ENCODE data around the gene CIT.

The CIT gene

DNA sequence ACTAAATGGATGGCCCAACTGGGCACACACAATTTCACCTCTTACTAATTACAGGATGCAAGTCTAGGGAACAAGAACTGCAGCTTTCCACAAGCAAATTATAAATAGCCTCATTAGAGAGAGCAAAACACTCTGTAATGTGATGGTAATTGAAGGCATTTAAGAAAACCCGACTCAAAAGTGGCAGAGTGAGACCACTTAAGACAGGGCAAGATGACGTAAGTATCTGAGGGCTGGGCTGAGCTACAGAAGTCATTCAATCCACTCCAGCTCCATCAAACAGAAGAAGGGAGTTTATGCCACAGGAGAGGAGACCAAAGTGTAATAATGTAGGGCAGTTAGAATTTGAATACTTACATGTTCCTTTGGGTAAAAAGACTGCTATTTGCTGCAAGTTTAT is 118.9 kb downstream of the CIT start:
- Mint-ChIP-seq H3K4me1 (no peaks in the 10 kb centered on the region), H3K27me3 (no peaks in the 10 kb centered on the region), H3K9me3 (no peaks in the 10 kb centered on the region), H3K4me3 (no peak overlapping the region), H3K36me3 (ENCODE audit: low read depth) (peaks cover 46% of the 10 kb centered on the region), H3K27ac (no peak overlapping the region)
- no peak for ATAC-seq
- no peak for DNase-seq

DNA sequence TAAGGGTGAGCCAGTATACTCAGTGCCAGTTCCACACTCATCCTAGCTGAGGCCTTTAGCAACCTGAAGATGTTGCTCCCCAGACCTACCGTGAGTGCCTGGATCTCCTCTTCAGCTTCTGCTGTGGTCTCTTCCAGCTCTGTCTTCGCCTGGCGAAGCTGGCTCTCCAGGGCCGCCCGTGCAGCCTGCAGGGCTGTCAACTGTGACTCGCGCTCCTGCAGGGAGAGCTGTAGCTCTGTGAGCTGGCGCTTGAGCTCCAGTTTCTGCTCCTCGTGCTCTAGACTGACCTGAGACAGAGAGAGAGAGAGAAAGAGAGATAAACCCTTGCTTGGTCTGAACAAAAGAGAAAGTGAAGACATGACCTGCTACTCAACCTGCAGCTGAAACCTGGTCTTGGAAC is 125.2 kb downstream of the CIT start:
- DNase-seq = no peak
- Mint-ChIP-seq H3K36me3 (ENCODE audit: low read depth) (peaks cover 21% of the 10 kb centered on the region), H3K9me3 (no peaks in the 10 kb centered on the region), H3K4me1 (no peaks in the 10 kb centered on the region), H3K4me3 (no peak overlapping the region), H3K27me3 (no peaks in the 10 kb centered on the region), H3K27ac (no peak overlapping the region)
- ATAC-seq = no peak

DNA sequence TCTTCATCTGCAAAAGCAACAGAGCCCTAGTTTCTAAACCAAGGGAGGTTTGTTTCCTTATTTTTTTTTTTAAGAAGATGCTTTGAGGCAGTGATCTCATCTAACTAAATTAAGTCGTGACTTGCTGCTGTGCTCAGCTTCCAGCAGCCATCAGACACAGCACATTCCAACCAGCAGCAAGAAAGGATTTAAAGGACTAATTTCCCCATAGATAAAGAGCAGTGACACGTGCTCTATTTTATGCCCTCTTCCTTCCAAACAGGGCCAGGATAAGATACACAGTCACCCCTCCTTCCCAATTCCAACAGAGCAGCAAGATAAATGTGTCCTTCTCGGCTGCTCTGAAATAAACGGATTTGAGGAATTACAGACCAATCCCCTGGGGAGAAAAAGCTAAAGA is 127.5 kb downstream of the CIT start:
- H3K9me3 Mint-ChIP-seq = peaks cover 19% of the 10 kb centered on the region
- no peak overlapping the region for H3K27ac Mint-ChIP-seq
- DNase-seq (no peak), ATAC-seq (no peak)
- peaks cover 37% of the 10 kb centered on the region for H3K36me3 Mint-ChIP-seq (ENCODE audit: low read depth)
- H3K4me3 Mint-ChIP-seq = no peak overlapping the region
- no peaks in the 10 kb centered on the region for H3K4me1 Mint-ChIP-seq
- no peaks in the 10 kb centered on the region for H3K27me3 Mint-ChIP-seq

DNA sequence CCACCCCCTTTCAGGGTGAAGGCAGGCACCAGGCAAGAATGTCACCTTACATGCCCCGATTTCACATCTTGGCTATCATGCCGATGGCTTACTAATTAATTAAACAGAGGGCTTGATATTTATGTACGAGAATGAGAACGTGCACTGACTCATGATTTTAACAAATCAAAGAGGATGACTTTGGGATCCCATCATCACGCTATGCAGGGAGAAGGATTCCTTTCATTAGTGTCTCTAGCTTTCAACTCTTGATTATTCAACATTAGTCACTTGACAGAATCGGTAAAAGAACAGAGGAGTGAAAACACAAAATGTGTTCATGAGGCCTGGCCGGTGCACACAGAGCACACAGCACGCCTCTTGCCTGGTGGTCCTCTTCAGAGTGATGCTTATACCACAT is 128.6 kb downstream of the CIT start:
- Mint-ChIP-seq H3K9me3 (peaks cover 28% of the 10 kb centered on the region), H3K4me1 (no peaks in the 10 kb centered on the region), H3K27me3 (no peaks in the 10 kb centered on the region), H3K4me3 (no peak overlapping the region), H3K36me3 (ENCODE audit: low read depth) (peaks cover 45% of the 10 kb centered on the region), H3K27ac (no peak overlapping the region)
- ATAC-seq (no peak), DNase-seq (no peak)

DNA sequence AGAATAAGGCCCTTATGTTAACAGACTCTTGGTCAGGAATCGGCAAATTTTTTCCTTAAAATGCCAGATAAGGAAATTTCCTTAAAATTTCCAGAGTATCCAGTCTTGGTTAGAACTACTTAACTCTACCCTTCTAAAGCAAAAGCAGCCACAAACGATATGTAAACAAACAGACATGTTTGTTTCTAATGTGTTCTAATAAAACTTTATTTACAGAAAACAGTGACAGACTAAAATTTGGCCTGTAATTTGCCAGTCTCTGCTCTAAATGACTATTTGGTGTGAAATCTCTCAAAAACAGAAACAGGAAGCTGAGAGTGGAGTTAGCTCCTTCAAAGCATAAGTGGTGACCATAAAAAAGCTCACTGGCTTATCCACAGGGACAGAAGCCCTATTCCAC is 131.0 kb downstream of the CIT start:
- H3K4me1 Mint-ChIP-seq = no peaks in the 10 kb centered on the region
- H3K4me3 Mint-ChIP-seq = no peak overlapping the region
- no peaks in the 10 kb centered on the region for H3K27me3 Mint-ChIP-seq
- H3K27ac Mint-ChIP-seq = no peak overlapping the region
- peaks cover 60% of the 10 kb centered on the region for H3K36me3 Mint-ChIP-seq (ENCODE audit: low read depth)
- no peak for ATAC-seq
- peaks cover 28% of the 10 kb centered on the region for H3K9me3 Mint-ChIP-seq
- DNase-seq = no peak

DNA sequence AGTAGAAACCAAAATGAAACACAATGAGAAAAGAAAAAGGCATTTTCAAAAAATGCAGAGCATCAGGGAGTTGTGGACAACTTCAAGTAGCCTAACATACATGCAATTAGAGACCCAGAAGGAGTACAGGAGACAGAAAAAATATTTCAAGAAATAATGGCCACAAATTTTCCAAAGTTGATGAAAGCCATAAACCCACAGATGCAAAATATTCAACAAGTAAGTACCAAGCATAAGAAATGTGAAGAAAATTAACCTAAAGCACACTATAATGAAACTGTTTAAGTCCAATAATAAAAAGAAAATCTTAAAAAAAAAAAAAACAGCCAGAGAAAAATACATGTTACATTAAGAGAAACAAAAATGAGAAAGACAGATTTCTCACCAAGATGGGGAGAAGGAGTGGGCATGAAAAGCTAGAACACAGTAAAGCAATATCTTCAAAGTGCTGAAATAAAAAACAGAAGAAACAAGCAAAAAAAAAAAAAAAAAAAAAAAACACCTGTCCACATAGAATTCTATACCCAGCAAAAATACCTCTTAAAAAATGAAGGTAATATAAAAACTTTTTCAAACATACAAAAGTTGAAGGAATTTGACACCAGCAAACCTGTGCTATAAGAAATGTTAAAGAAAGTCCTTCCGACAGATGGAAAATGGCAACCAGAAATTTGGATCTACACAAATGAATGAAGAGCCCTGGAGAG is 132.1 kb downstream of the CIT start:
- ATAC-seq = no peak
- Mint-ChIP-seq H3K9me3 (peaks cover 28% of the 10 kb centered on the region), H3K36me3 (ENCODE audit: low read depth) (peaks cover 56% of the 10 kb centered on the region), H3K4me3 (no peak overlapping the region), H3K4me1 (no peaks in the 10 kb centered on the region), H3K27me3 (no peaks in the 10 kb centered on the region), H3K27ac (no peak overlapping the region)
- DNase-seq = no peak

DNA sequence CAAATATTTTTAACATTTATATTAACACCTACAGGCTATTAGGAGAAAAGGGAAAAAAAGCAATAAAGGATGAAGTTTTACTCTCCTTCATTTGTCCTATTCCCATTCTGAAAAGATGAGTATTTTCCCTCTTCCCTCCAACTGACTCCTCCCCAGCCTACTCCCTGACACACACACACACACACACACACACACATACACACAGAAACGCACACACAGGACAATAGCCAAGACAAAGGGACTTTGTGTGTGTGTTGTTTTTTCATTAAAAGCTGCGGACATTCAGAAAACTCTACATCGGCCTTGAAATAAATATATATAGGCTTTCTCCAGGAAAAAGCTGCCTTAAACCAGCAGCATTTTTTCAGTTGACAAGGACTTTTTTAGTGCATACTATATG is 134.4 kb downstream of the CIT start:
- Mint-ChIP-seq H3K9me3 (peaks cover 28% of the 10 kb centered on the region), H3K36me3 (ENCODE audit: low read depth) (peaks cover 49% of the 10 kb centered on the region)

DNA sequence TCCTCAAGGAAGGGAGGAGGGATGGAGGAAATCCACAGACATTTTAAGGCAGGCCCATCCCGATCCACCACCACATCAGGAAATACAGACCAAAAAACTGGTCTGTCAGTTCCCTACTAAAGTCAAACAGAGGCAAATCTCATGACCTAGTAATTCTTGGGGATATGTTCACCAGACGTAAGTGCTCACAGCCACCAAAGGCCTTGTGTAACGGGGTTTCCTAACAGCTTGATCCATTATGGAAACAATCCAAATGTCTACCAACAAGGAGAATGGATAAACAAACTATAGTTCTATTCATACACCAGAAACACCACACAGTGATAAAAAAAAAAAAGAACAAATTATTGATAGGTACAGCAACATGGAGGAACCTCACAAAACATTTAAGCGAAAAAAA is 136.3 kb downstream of the CIT start:
- peaks cover 38% of the 10 kb centered on the region for H3K36me3 Mint-ChIP-seq (ENCODE audit: low read depth)
- peaks cover 20% of the 10 kb centered on the region for H3K9me3 Mint-ChIP-seq
- no peaks in the 10 kb centered on the region for H3K4me1 Mint-ChIP-seq
- no peak for ATAC-seq
- no peaks in the 10 kb centered on the region for H3K27me3 Mint-ChIP-seq
- H3K4me3 Mint-ChIP-seq = no peak overlapping the region
- H3K27ac Mint-ChIP-seq = no peak overlapping the region
- no peak for DNase-seq

More for the DNA sequence above, 134.4 kb downstream of the CIT start:
- Mint-ChIP-seq H3K27ac (no peak overlapping the region), H3K4me1 (no peaks in the 10 kb centered on the region), H3K4me3 (no peak overlapping the region), H3K27me3 (no peaks in the 10 kb centered on the region)
- DNase-seq = no peak
- ATAC-seq = no peak

DNA sequence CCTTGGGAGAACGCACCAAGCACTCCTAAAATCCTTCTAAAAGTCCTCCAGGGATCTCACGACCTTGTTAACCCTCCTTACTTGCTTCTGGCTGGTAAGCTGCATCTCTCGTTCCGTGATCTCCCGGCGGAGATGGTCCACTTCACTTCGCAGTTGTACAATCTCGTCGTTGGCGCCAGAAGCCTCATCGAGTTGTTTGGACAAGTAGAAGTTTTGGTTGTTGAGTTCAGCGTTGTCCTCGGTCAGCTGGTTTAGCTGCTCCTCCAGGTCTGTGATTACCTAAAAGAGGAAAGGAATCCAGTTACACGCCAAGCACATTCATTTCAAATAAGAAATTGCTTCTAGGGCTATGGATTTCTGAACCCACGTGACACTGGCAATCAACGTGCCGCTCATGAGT is 142.0 kb downstream of the CIT start:
- ATAC-seq = no peak
- no peak overlapping the region for H3K27ac Mint-ChIP-seq
- peaks cover 2% of the 10 kb centered on the region for H3K4me1 Mint-ChIP-seq
- no peak overlapping the region for H3K4me3 Mint-ChIP-seq
- DNase-seq = no peak
- H3K27me3 Mint-ChIP-seq = no peaks in the 10 kb centered on the region
- H3K36me3 Mint-ChIP-seq (ENCODE audit: low read depth) = peaks cover 11% of the 10 kb centered on the region
- H3K9me3 Mint-ChIP-seq = no peaks in the 10 kb centered on the region

DNA sequence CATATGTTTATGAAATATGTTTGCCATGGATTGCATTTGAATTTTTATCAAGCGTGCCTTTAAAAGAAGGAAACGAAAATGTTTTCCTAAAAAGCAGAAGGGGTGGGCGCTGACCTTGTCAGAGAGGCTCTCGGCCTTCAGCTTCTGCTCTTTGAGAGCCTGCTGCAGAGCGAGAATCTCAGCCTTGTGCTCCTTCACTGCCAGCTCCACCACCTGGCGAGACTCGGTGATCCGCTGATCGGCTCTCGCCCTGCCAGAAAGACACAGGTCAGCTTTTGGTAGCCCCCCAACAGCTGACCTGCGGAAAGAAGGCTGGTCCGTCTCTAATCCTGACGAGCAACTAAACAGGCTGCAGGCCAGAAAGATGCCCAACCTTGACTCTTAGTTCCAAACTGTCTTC is 146.7 kb downstream of the CIT start:
- ATAC-seq = no peak
- no peak for DNase-seq
- Mint-ChIP-seq H3K9me3 (no peaks in the 10 kb centered on the region), H3K27me3 (no peaks in the 10 kb centered on the region), H3K4me3 (no peak overlapping the region), H3K36me3 (ENCODE audit: low read depth) (peaks cover 11% of the 10 kb centered on the region), H3K27ac (no peak overlapping the region), H3K4me1 (peaks cover 2% of the 10 kb centered on the region)

DNA sequence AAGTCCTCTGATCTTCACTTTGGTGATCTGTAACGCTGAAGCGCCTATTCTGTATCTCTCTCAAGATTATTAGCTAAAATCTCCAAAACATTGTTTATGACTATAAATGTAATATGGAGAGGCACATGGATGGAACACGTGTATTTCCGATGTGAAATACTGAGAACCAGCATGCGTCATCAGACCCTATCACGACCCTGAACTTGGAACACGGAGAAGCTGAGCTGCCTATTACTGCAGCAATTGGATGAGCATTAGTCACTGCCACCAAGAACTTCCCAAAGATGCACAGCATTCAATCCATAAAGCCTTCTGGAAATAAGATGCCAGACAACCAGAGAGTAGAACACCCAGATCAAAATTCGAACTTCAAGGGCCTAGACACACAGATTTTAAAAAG is 147.2 kb downstream of the CIT start:
- Mint-ChIP-seq H3K9me3 (no peaks in the 10 kb centered on the region), H3K27me3 (no peaks in the 10 kb centered on the region), H3K4me1 (peaks cover 2% of the 10 kb centered on the region), H3K27ac (no peak overlapping the region), H3K4me3 (no peak overlapping the region), H3K36me3 (ENCODE audit: low read depth) (peaks cover 11% of the 10 kb centered on the region)
- DNase-seq (no peak), ATAC-seq (no peak)

DNA sequence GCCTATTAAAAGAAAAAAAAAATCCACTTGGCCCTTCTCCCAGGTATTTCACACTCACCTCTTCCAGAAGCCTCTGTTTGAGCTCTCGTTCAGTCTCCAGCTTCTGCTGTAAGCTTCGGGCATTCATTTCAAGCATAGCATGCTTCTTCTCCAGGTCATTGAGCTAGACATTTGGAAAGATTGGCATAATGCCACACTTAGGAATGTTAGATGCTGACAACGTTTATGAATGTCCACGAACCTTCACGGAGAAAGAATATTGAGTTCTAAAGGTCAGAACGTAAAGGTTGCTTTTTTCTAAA is 148.7 kb downstream of the CIT start:
- H3K9me3 Mint-ChIP-seq = no peaks in the 10 kb centered on the region
- no peak overlapping the region for H3K4me3 Mint-ChIP-seq
- H3K27ac Mint-ChIP-seq = no peak overlapping the region
- H3K4me1 Mint-ChIP-seq = peaks cover 2% of the 10 kb centered on the region
- DNase-seq = no peak
- ATAC-seq = no peak
- H3K36me3 Mint-ChIP-seq (ENCODE audit: low read depth) = peaks cover 6% of the 10 kb centered on the region
- no peaks in the 10 kb centered on the region for H3K27me3 Mint-ChIP-seq

DNA sequence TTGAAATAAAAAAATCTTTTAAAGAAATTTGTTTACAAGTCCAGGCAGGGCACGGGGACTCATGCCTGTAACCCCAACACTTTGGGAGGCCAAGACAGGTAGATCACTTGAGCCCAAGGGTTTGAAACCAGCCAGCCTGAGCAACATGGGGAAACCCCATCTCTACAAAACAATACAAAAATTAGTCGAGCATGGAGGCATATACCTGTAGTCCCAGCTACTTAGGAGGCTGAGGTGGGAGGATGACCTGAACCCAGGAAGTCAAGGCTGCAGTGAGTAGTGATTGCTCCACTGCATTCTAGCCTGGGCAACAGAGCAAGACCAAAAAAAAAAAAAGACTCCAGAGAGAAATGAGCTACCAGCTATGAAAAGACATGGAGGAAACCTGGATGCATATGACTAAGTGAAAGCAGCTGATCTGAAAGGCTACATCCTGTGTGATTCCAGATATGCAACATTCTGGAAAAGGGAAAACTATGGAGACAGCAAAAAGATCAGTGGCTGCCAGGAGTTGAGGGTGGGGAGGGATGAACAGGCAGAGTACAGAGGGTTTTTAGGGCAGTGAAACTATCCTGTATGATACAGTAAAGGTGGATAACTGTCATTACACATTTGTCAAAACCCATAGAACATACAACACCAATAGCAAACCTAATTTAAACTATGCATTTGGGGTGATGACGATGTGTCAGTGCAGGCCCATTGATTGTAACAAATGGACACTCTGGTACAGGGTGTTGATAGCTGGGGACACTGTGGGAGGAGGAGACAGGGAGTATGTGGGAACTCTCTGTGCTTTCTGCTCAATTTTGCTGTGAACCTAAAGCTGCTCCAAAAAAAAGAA is 149.3 kb downstream of the CIT start:
- Mint-ChIP-seq H3K36me3 (ENCODE audit: low read depth) (peaks cover 4% of the 10 kb centered on the region), H3K4me3 (no peak overlapping the region), H3K27ac (no peak overlapping the region), H3K27me3 (no peaks in the 10 kb centered on the region), H3K9me3 (no peaks in the 10 kb centered on the region), H3K4me1 (peaks cover under 1% of the 10 kb centered on the region)
- ATAC-seq (no peak), DNase-seq (no peak)

DNA sequence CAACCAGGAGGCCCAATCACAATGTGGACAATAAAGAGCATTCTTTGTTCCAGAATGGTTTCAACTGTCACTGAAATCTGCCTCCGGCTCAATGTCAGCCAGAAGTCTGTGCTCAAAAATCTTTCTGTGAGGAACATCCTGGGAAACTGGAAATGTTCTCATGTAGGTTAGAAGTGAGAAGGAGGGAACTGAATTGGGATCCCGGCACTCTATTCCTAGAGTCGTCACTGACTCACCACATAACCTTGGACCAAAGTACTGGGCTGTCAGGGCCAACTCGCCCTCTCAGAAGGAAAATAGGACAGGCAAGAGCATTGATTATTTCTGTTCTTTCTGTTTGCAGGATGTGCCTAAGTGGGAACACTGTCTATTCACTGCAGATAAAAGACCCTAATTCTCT is 151.6 kb downstream of the CIT start:
- no peaks in the 10 kb centered on the region for H3K4me1 Mint-ChIP-seq
- H3K36me3 Mint-ChIP-seq (ENCODE audit: low read depth) = no peaks in the 10 kb centered on the region
- H3K27me3 Mint-ChIP-seq = no peaks in the 10 kb centered on the region
- ATAC-seq (no peak), DNase-seq (no peak)
- no peak overlapping the region for H3K27ac Mint-ChIP-seq
- H3K4me3 Mint-ChIP-seq = no peak overlapping the region
- H3K9me3 Mint-ChIP-seq = no peaks in the 10 kb centered on the region

DNA sequence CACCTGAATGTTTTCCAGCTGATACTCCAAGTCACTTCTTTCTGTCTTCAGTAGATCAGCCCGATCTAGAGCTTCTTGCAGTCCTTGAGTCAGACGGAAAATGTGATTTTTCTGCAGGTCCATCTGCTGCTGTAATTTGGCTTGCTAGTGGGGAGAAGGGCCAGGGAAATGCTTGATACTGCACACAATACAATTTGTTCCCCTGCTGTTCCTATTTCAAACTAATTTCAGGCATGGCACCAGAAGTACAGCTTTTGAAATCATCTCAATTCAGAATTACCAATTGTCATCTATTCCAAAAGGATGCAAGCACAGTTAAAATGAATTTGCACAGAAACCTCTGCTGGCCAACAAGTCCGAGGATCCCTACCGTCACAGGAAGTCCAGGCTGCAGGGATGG is 155.8 kb downstream of the CIT start:
- Mint-ChIP-seq H3K27ac (no peak overlapping the region), H3K4me1 (peaks cover 4% of the 10 kb centered on the region), H3K4me3 (no peak overlapping the region), H3K36me3 (ENCODE audit: low read depth) (peaks cover 21% of the 10 kb centered on the region), H3K27me3 (no peaks in the 10 kb centered on the region), H3K9me3 (no peaks in the 10 kb centered on the region)
- ATAC-seq = no peak
- DNase-seq = no peak

All from activated naive CD8-positive, alpha-beta T cell treated with anti-CD3 and anti-CD28 coated beads, Interleukin-2, amount 50 U/mL, for 24 hours (primary cell).